Uterus (tissue), 2 donors: Measurements from ENCODE around the gene STK32C.

Experiments
- POLR2A ChIP-seq, 2 donors: fragments of 450-650 bp; IDR thresholded peaks; one replicate each; pipeline ENCODE4 v1.6.1; 2016; ENCODE audit warnings: antibody characterized with exemption in 2 of 2, mild to moderate bottlenecking in 1 of 2, moderate library complexity in 1 of 2
- TF ChIP-seq, protein P1 (sequence below), 4 experiments: fragments of 200-600 bp in 2 of 4; fragments of 450-650 bp in 2 of 4; sonication (generic) in 2 of 4; IDR thresholded peaks; one replicate each; pipeline ENCODE4 v1.5.1; 2016 to 2019; ENCODE audit warnings: antibody characterized with exemption in 4 of 4, mild to moderate bottlenecking in 2 of 4, moderate library complexity in 1 of 4

DNA sequence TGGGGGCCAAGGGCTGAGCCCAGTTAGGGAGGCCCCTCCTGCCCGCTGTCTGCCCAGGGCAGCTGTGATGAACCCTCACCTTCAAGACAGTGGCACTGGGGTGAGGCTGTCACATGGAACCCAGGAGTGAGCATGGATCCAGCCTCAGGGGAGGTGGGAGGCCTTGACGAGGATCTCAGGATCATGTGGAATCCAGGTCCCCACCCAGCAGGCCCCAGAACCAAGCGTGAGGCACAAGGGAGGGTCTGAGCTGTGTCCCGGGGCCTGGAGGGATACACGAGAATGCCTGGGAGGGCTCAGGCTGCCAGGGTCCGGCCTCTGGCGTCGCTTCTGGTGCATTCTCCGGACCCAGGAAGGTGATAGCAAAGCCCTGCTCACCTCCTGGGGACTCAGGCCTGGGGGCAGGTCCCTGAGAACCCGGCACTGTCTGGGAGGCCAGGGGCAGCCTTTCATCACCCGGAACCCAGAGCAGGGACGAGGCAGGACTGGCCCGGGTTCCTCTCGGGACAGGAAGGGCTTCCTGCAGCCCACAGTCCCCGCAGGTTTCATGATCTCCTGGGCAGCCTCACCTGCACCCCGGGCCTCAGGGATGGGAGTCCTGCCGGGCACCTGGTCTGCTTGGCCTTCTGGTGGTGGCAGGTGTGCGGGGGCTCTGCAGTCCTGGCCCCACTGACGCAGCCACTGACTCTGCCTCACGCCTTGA lies 103.5 kb downstream of the STK32C start:
- TF ChIP-seq, protein P1, sequence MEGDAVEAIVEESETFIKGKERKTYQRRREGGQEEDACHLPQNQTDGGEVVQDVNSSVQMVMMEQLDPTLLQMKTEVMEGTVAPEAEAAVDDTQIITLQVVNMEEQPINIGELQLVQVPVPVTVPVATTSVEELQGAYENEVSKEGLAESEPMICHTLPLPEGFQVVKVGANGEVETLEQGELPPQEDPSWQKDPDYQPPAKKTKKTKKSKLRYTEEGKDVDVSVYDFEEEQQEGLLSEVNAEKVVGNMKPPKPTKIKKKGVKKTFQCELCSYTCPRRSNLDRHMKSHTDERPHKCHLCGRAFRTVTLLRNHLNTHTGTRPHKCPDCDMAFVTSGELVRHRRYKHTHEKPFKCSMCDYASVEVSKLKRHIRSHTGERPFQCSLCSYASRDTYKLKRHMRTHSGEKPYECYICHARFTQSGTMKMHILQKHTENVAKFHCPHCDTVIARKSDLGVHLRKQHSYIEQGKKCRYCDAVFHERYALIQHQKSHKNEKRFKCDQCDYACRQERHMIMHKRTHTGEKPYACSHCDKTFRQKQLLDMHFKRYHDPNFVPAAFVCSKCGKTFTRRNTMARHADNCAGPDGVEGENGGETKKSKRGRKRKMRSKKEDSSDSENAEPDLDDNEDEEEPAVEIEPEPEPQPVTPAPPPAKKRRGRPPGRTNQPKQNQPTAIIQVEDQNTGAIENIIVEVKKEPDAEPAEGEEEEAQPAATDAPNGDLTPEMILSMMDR (IDR thresholded peaks at IDR 0.05), result no peak
- no peak for TF ChIP-seq POLR2A (IDR thresholded peaks at IDR 0.05)
